Activated T-helper 2 cell treated with anti-CD3 and anti-CD28 coated beads, Interferon-gamma antibody, Interleukin-2, Interleukin-4, amounts not matched to agents 10 μg/mL and 5 μg/mL and 100 μg/mL, durations not matched to agents 14 hours and 24 hours and 36 hours (primary cell): ENCODE data around the gene ERC2. TPM values are rescaled to one million over a fixed set of nuclear protein-coding genes. Genes with fewer than 3 reads are reported as not detected.

Experiments
- DNase-seq: peaks from one replicate; pipeline ENCODE4 v3.0.0; 2021; ENCODE audit warnings: low spot score
- H3K27ac Mint-ChIP-seq: one replicate; pipeline ENCODE4 v1.8.0; 2021; ENCODE audit warnings: mixed read lengths
- H3K27me3 Mint-ChIP-seq: one replicate; pipeline ENCODE4 v1.8.0; 2021; ENCODE audit warnings: low read depth, mixed read lengths
- H3K36me3 Mint-ChIP-seq: one replicate; pipeline ENCODE4 v1.8.0; 2021; ENCODE audit warnings: low read depth, mixed read lengths
- H3K4me1 Mint-ChIP-seq: one replicate; pipeline ENCODE4 v1.8.0; 2021; ENCODE audit warnings: low read depth, mixed read lengths
- H3K4me3 Mint-ChIP-seq: one replicate; pipeline ENCODE4 v1.8.0; 2021; ENCODE audit warnings: low read depth, mild to moderate bottlenecking, moderate library complexity, mixed read lengths
- H3K9me3 Mint-ChIP-seq: one replicate; pipeline ENCODE4 v1.8.0; 2021; ENCODE audit warnings: mixed read lengths
- intact Hi-C: fragments of 100-400 bp; cut with micrococcal nuclease; formaldehyde crosslinking; loops from one replicate; pipeline ENCODE4 v1.15.1; 2023
- total RNA-seq: library from RNA; stranded (reverse); gene quantifications from 2 replicates; pipeline ENCODE4 v1.2.3, GENCODE V29; 2022

ERC2 gene
- total RNA-seq, 1 donor from 2014 or later = 0.09 TPM

DNA sequence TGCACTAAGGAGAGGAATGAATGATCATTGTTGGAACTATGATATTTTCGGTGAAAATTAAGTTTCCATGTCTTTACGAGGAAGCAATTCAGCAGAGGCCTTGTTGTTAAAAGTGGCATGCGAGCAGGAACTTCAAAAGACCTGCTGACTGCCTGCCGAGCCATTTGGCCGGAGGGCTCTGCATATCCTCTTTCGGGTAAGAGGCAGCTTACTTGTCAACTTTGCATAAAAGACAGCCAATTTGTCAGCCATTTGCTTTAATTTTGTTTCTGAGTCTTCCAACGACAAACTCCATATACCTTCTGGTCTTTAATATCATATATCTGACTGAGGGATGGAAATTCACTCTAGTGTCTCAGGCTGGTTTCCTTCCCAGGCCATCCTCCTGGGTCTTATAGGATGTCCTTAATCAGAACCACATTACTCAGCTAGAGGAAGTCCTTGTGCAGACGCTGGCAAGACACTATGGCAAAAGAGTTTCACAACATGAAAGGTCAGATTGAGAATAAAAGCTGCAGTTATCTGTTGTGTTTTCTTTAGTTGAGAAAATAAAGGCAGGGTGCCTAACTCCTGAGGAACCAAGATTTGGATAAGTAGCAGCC, 852.5 kb downstream of the ERC2 start:
- Mint-ChIP-seq H3K27me3 (no peaks in the 10 kb centered on the region), H3K4me1 (peaks cover 3% of the 10 kb centered on the region), H3K36me3 (no peaks in the 10 kb centered on the region), H3K27ac (no peak overlapping the region), H3K9me3 (no peaks in the 10 kb centered on the region), H3K4me3 (no peak overlapping the region)
- intact Hi-C loops = no loop called here
- no peak for DNase-seq

DNA sequence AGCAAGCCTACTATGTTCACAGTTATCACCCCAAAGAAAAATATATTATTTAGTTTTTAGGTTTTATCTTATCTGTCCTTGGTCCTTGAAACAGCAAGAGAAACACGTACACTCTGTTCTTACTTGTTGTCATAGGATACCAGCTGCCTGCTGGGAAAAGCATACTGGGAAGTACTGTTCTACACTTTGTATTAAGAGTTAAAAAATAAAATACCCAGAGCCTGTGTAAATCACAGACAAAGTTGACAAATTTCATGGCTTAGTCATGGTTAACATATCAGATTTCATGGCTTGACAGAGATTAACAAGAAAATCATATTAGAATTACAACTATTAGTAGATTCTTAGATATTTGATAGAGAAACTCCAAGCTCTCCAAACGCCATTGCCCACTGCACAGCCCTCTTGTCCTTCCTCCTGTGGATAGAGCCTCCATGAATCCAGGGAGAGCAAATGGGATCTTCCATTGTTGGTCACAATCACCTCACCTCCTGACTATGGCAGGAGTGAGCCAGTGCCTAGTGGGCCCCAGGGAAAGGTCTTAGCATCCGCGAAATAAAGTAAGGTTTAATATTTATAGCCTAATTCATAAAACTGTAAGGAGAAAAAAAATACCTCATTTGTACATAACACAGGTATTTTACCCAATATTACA, 853.1 kb downstream of the ERC2 start:
- no peaks in the 10 kb centered on the region for H3K9me3 Mint-ChIP-seq
- intact Hi-C loops = no loop called here
- H3K36me3 Mint-ChIP-seq = no peaks in the 10 kb centered on the region
- no peaks in the 10 kb centered on the region for H3K4me1 Mint-ChIP-seq
- DNase-seq = no peak
- no peak overlapping the region for H3K4me3 Mint-ChIP-seq
- H3K27me3 Mint-ChIP-seq = no peaks in the 10 kb centered on the region
- H3K27ac Mint-ChIP-seq = no peak overlapping the region

DNA sequence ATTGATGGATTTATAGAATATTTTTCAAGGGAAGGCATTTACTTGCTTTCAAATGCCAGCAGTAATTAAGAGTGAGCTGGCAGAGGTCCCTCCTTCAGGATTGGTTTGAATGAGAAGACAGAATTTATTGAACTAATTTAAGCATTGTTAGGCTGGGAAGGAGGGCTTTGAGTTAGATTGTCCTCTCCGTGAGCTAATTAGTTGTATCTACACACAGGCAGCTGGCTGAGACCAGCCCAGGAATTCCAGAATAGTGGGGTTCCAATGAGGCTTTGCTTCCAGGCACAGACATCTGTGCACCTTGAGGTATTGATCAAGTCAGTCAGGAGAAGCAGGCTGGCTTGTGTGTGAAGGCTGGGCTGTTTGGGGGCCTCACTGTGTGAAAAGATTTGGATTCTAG, 857.1 kb downstream of the ERC2 start:
- Mint-ChIP-seq H3K27ac (no peak overlapping the region), H3K9me3 (no peaks in the 10 kb centered on the region), H3K36me3 (no peaks in the 10 kb centered on the region), H3K4me1 (no peaks in the 10 kb centered on the region), H3K4me3 (no peak overlapping the region), H3K27me3 (no peaks in the 10 kb centered on the region)
- DNase-seq = no peak
- intact Hi-C loops = no loop called here

DNA sequence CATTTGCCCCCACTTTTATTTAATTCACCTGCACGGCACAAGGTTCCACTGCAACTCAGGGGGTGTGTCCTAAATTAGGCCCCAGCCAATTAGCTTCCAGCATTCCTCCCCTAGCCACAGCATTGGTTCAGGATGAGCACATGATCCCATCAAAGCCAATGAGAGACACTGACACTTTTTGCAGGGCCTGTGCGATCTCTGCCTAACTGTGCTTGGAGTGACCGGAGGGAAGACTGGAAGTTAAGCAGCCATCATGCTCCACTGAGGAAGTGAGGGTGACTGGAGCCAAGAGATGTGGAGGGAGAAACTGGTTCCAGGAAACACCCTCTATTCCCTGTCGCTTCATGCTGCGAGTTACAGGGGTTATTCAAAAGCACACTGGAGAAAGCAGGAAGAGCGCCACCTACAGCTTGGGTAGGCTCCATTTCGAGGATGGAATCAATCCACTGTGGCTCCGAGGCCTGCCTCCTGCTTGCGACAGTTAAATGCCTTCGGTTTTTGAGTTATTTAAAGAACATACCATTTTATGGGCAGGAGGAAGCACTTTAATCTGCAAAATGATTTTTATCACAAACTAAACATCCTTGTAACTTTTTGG, 858.9 kb downstream of the ERC2 start:
- Mint-ChIP-seq H3K9me3 (no peaks in the 10 kb centered on the region), H3K27ac (no peak overlapping the region), H3K4me1 (no peaks in the 10 kb centered on the region), H3K36me3 (no peaks in the 10 kb centered on the region), H3K27me3 (no peaks in the 10 kb centered on the region), H3K4me3 (no peak overlapping the region)
- DNase-seq = no peak
- intact Hi-C loops = no loop called here

DNA sequence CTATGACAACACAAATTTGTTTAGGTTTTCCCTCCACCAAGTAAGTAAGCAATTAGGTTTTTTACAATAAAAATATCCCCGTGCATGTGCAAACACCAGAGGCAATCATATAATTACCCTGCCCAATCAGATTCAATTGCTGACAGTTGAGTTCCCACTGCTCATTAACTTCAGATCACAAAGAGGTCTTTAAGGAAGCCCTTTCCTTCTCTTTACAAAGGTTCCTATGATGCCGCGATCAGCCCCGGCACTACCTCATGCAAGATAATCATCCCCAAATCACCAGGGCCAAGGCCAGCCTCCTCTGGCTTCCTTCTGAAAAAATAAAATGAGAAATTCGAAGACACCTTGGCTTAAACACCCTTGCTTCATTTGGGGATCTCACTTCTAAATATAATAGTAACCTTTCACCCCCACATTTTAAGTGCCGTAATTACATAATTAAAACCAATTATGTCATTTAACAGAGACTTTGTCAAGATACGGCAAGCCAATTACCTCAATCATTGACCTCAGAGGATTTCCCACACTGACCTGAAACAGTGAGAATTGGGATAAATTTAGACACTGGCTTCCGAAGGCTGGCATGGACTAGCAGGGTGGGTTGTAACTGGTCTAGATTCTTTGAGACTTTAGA, 859.8 kb downstream of the ERC2 start:
- H3K4me1 Mint-ChIP-seq = no peaks in the 10 kb centered on the region
- H3K27me3 Mint-ChIP-seq = no peaks in the 10 kb centered on the region
- DNase-seq = no peak
- intact Hi-C loops = no loop called here
- H3K9me3 Mint-ChIP-seq = no peaks in the 10 kb centered on the region
- no peaks in the 10 kb centered on the region for H3K36me3 Mint-ChIP-seq
- no peak overlapping the region for H3K27ac Mint-ChIP-seq
- H3K4me3 Mint-ChIP-seq = no peak overlapping the region

DNA sequence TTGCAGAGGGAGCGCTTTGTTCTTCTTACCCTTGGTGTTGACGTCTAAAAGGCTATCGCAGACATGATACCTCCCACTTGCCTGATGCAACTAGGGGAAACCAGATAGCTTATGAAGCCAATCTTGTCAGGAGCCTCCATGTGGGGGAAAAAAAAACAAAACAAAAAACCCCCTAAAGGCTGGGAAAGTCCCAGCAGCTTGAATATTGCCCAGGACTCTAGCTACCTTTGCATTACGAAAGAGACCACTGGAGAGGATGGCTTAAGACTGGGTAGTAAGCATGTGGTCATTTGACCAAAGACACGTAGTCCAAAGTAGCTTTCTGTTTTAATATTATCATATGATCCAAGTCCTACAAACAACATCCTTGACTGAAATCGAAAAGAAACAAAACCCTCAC, 860.4 kb downstream of the ERC2 start:
- intact Hi-C loops = no loop called here
- no peaks in the 10 kb centered on the region for H3K36me3 Mint-ChIP-seq
- H3K27me3 Mint-ChIP-seq = no peaks in the 10 kb centered on the region
- no peak overlapping the region for H3K27ac Mint-ChIP-seq
- H3K9me3 Mint-ChIP-seq = no peaks in the 10 kb centered on the region
- no peak overlapping the region for H3K4me3 Mint-ChIP-seq
- no peaks in the 10 kb centered on the region for H3K4me1 Mint-ChIP-seq
- no peak for DNase-seq

DNA sequence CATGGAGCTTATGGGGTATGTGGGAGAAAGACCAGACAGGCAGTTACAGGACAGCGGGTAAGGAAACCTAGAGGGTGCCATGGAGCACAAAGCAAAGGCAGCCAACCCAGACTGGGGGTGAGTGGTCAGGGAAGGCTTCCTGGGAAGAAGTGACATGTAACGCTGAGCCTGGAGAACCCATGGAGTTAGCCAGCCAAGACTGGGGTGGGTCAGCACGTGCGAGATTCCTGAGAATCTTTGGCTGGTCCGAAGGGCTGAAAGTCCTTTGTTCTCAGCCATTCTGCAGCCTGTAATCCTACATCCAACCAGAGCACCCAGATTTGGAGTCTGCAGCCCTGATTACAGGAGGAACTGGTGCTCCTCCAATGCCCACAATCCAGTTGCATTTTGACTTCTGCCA, 861.1 kb downstream of the ERC2 start:
- Mint-ChIP-seq H3K4me1 (no peaks in the 10 kb centered on the region), H3K27ac (no peak overlapping the region), H3K27me3 (peaks cover under 1% of the 10 kb centered on the region), H3K36me3 (no peaks in the 10 kb centered on the region), H3K9me3 (no peaks in the 10 kb centered on the region), H3K4me3 (no peak overlapping the region)
- DNase-seq = no peak
- intact Hi-C loops = no loop called here

DNA sequence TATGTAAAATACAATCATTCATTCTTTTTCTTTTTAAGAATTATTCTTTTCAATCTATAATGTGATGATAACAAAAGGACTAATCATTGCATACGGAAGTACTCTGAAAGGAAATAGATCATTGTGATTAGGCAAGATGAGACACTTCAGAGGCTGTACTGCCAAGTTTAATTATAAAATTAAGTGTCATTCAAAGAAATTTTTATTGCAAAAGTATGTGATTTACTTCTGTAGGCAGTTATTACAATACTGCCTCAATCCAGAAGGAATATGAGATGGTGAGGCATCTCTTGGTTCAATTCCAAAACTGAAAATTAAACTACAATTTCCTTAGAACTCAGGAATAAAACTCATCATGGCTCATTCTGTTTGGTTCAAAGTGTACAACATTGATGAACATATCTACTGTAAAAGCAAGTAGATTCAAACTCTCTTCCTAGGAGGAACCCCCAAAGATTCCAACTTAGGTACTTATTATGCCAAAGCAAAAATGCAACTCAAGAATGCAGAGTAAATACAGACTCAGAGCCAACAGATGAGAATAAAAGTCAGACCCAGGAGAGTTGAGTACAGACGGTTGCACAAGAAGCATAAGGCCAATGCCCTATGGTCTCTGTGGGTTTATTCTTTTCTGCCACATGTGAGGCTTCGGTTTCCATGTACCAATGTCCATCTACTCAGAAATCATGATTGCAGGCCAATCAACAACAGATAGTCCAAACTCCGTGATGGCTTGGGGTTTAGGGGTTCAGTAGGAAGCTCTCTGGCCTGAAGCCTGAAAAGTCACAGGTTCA, 862.6 kb downstream of the ERC2 start:
- no peaks in the 10 kb centered on the region for H3K4me1 Mint-ChIP-seq
- DNase-seq = no peak
- intact Hi-C loops = no loop called here
- no peaks in the 10 kb centered on the region for H3K36me3 Mint-ChIP-seq
- no peak overlapping the region for H3K27ac Mint-ChIP-seq
- no peak overlapping the region for H3K4me3 Mint-ChIP-seq
- H3K27me3 Mint-ChIP-seq = peaks cover 4% of the 10 kb centered on the region
- H3K9me3 Mint-ChIP-seq = no peaks in the 10 kb centered on the region

DNA sequence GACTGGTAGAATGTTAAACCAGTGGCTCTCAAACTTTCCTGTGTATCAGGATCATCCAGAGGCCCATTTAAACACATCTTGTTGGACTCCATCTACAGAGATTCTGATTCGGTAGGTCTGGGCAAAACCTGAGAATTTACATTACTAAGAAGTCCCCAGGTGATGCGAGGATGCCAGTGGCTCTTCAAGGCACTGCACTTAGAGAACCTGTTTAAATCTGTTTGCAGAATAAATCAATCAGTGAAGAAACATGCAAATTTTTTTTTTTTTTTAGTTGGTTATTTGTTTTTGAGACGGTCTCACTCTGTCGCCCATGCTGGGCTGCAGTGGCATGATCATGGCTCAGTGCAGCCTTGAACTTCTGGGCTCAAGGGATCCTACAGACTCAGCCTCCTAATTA, 863.4 kb downstream of the ERC2 start:
- H3K27me3 Mint-ChIP-seq = peaks cover 4% of the 10 kb centered on the region
- no peaks in the 10 kb centered on the region for H3K36me3 Mint-ChIP-seq
- no peak overlapping the region for H3K27ac Mint-ChIP-seq
- no peaks in the 10 kb centered on the region for H3K4me1 Mint-ChIP-seq
- H3K9me3 Mint-ChIP-seq = no peaks in the 10 kb centered on the region
- intact Hi-C loops = no loop called here
- no peak overlapping the region for H3K4me3 Mint-ChIP-seq
- no peak for DNase-seq

DNA sequence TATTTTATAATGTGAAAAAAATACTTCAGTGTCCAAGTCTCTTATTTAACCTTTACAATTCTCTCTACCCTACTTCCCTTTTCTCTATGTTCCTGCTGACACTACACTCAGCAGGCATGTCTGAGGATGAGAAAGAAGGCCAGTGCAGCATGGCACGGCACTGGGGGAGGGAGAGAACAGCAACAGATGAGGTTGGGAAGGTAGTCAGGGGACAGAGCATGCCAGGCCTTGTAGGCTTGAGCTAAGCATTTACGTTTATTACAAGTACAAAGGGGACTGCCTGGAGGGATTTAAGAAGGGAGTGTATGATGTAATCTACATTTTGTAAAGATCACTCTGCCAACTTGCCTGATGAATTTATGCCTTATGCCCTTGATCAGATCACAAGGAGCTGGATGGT, 863.9 kb downstream of the ERC2 start:
- DNase-seq = no peak
- intact Hi-C loops = no loop called here
- H3K27ac Mint-ChIP-seq = no peak overlapping the region
- no peaks in the 10 kb centered on the region for H3K36me3 Mint-ChIP-seq
- no peak overlapping the region for H3K4me3 Mint-ChIP-seq
- H3K27me3 Mint-ChIP-seq = peaks cover 4% of the 10 kb centered on the region
- no peaks in the 10 kb centered on the region for H3K9me3 Mint-ChIP-seq
- no peaks in the 10 kb centered on the region for H3K4me1 Mint-ChIP-seq

DNA sequence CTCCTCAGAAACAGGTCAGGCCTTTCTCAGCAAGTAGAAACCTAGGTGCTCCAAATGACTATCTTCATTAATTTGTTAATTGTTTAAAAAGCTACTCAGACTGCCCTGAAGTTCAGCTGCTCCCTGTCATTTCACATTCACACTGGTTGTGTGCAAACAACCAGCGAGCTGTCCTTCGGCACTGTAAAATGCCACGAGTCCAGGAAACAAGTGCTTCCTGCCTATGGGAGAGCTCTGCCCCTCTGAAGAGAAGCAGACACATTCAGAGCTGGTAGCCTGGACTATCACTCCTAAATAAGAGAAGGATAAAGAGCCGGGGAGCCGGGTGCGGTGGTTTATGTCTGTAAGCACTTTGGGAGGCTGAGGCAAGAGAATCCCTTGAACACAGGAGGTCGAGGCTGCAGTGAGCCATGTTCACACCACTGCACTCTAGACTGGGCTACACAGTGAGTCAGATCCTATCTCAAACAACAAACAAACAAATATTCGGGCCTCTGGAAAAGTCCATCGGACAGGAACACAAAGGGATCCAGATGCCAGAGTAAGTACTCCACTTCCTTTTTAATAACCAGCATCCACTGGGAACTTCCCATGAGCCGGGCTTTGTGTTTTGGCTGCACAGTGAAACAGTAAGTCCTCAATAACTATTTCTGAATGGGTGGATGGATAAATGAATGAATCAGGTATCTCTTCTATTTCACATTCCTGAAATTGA, 866.7 kb downstream of the ERC2 start:
- no peaks in the 10 kb centered on the region for H3K36me3 Mint-ChIP-seq
- no peak for DNase-seq
- no peaks in the 10 kb centered on the region for H3K4me1 Mint-ChIP-seq
- intact Hi-C loops = no loop called here
- no peak overlapping the region for H3K4me3 Mint-ChIP-seq
- no peaks in the 10 kb centered on the region for H3K9me3 Mint-ChIP-seq
- H3K27me3 Mint-ChIP-seq = peaks cover 4% of the 10 kb centered on the region
- H3K27ac Mint-ChIP-seq = no peak overlapping the region

DNA sequence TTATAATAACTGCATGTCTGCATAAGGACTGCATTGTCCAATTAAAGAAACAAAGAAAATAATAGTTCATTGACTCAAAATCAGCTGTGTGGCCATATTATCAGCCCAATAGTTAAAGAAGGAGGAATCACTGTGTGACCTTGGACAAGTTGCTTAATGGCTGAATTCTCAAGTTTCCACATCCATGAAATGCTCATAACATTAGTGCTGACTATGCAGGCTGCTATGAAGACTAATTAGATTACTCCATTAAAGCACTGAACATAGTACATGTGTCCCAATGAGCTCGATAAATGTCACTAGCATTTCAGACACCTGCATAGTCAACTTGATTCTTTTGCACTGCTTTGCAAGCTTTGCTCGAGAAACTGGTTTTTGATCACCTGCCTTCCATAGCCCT, 870.0 kb downstream of the ERC2 start:
- intact Hi-C loops = no loop called here
- no peak overlapping the region for H3K27ac Mint-ChIP-seq

More for the DNA sequence above, 870.0 kb downstream of the ERC2 start:
- Mint-ChIP-seq H3K9me3 (no peaks in the 10 kb centered on the region), H3K4me3 (no peak overlapping the region), H3K4me1 (no peaks in the 10 kb centered on the region), H3K36me3 (no peaks in the 10 kb centered on the region), H3K27me3 (peaks cover 4% of the 10 kb centered on the region)
- DNase-seq = no peak
